ENCODE data around the gene PJVK. TPM values are rescaled to one million over a fixed set of nuclear protein-coding genes. Genes with fewer than 3 reads are reported as not detected.

PJVK gene
- total and polyA plus RNA-seq, 9 of the 15 experiments (the other 6 are each of a cell fraction or from before 2014, with no cell fraction given), result 0.11 to 1.5 (median 0.73) TPM

GRCh38 chr2:178473931-178474330 lies 22.8 kb downstream of the PJVK start:
- ATAC-seq, result no peak

More at GRCh38 chr2:178473931-178474330, 22.8 kb downstream of the PJVK start:
- no peak overlapping the region for H3K4me3 ChIP-seq
- DNase-seq (ENCODE audit: extremely low read depth in 1 of 4, low spot score in 3 of 4) (no peak), FAIRE-seq (no peak)
- H3K9ac ChIP-seq (ENCODE audit: insufficient read depth in 1 of 2, low read depth in 2 of 2, low read length in 2 of 2), result no peak overlapping the region
- intact Hi-C loops (cut with micrococcal nuclease) (loop anchor here (10.0 kb wide), 2 partner anchors 291 to 1531 kb away; partner anchors contain the start of gene CWC22), in situ Hi-C loops (cut with MboI) (no loop called here)
- no peak overlapping the region for H3K27ac ChIP-seq (ENCODE audit: extremely low read depth, low read depth, low read length)
- WGBS (ENCODE audit: insufficient coverage, low coverage, missing lambda C conversion rate), result 47% methylated on average over 4 of the region's 4 CpGs
- no peaks in the 10 kb centered on the region for H3K9me3 ChIP-seq (replicated peaks; ENCODE audit: control insufficient read depth, insufficient read depth, low read depth, low read length)
- no peaks in the 10 kb centered on the region for H3K9me1 ChIP-seq (ENCODE audit: control insufficient read depth, insufficient read depth, low read length)
- no peaks in the 10 kb centered on the region for H3K27me3 ChIP-seq (ENCODE audit: control insufficient read depth in 2 of 2, insufficient read depth in 2 of 2, low read length in 2 of 2)
- H3K4me1 ChIP-seq (replicated peaks in 1 of 2; ENCODE audit: control insufficient read depth in 2 of 2, insufficient read depth in 2 of 2, low read length in 2 of 2), result peaks cover 4 to 5% of the 10 kb centered on the region in 2 experiments; a peak in 4 of 5 replicates
- no peak overlapping the region for H3K4me2 ChIP-seq (ENCODE audit: insufficient read depth, low read length)
- no peak overlapping the region for H2AFZ ChIP-seq (ENCODE audit: low read depth, low read length)
- no peaks in the 10 kb centered on the region for H4K20me1 ChIP-seq (replicated peaks; ENCODE audit: control insufficient read depth, insufficient read depth, low read length)
- ChIA-PET POLR2A (interaction anchor here (0.7 kb wide), 1 partner anchor 164 kb away, joined by 4 read pairs; no protein-coding TSS in a partner anchor), CTCF (ENCODE audit: low intra/inter-chr PET ratio) (no interaction called here)
- BruUV-seq (replicated peaks), result no TSS peak
- no peaks in the 10 kb centered on the region for H3K36me3 ChIP-seq (ENCODE audit: control insufficient read depth, insufficient read depth, low read length)
- TF ChIP-seq GABPA (tag; conservative IDR thresholded peaks at IDR 0.05; ENCODE audit: low read depth) (no peak), CBFB (CRISPR knock-in tag; IDR thresholded peaks at IDR 0.05) (no peak), MYBL2 (IDR thresholded peaks at IDR 0.05; ENCODE audit: low read depth) (no peak), MYBL2 (CRISPR knock-in tag; IDR thresholded peaks at IDR 0.05; ENCODE audit: borderline replicate concordance) (no peak), ZNF395 (CRISPR knock-in tag; IDR thresholded peaks at IDR 0.05) (no peak), FOXP1 (CRISPR knock-in tag; IDR thresholded peaks at IDR 0.05) (no peak), ZNF586 (CRISPR knock-in tag; conservative IDR thresholded peaks at IDR 0.05) (no peak), PBX2 (CRISPR knock-in tag; IDR thresholded peaks at IDR 0.05; ENCODE audit: low read depth) (no peak), PBX2 (tag; conservative IDR thresholded peaks at IDR 0.05; ENCODE audit: low read depth) (no peak), TEAD2 (tag; IDR thresholded peaks at IDR 0.05) (no peak), ZNF77 (CRISPR knock-in tag; IDR thresholded peaks at IDR 0.05) (no peak), PPARD (CRISPR knock-in tag; IDR thresholded peaks at IDR 0.05) (no peak)
- peaks cover 13% of the 10 kb centered on the region for H3K79me2 ChIP-seq (ENCODE audit: control insufficient read depth, insufficient read depth, low read length)

Data from K562 (cell line).